ENCODE measurements around the gene KLHL13. TPM values are rescaled to one million over a fixed set of nuclear protein-coding genes. Genes with fewer than 3 reads are reported as not detected.

KLHL13 gene
- total RNA-seq, 1 experiment from 2014 or later, result 1.6 TPM

DNA sequence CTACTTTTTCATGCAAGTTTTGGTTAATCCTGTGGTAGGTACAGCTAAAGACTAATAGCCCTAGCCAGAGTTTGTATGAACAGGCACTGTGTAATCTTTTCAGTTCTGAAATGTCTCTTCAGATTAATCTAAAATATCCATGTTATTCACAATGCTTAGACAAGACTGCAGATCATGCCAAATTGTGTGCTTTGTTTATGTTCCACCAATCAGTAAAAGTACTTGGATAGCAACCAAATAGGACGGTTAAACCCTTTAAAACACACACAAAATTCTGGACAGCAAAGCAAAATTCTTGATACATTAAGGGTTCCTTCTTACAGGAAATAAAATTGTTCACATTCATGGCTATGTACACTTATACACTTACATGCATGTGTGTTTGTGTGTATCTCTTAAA, 139.1 kb downstream of the KLHL13 start:
- no peak for DNase-seq (ENCODE audit: unreplicated experiment)
- Mint-ChIP-seq H3K27ac (ENCODE audit: low read depth, unreplicated experiment) (no peak overlapping the region), H3K4me3 (ENCODE audit: unreplicated experiment) (no peak overlapping the region), H3K36me3 (ENCODE audit: insufficient read depth, unreplicated experiment) (no peaks in the 10 kb centered on the region), H3K27me3 (ENCODE audit: insufficient read depth, unreplicated experiment) (peaks cover 4% of the 10 kb centered on the region), H3K9me3 (ENCODE audit: unreplicated experiment) (no peaks in the 10 kb centered on the region), H3K4me1 (ENCODE audit: insufficient read depth, unreplicated experiment) (no peaks in the 10 kb centered on the region)
- TF ChIP-seq, protein P1, sequence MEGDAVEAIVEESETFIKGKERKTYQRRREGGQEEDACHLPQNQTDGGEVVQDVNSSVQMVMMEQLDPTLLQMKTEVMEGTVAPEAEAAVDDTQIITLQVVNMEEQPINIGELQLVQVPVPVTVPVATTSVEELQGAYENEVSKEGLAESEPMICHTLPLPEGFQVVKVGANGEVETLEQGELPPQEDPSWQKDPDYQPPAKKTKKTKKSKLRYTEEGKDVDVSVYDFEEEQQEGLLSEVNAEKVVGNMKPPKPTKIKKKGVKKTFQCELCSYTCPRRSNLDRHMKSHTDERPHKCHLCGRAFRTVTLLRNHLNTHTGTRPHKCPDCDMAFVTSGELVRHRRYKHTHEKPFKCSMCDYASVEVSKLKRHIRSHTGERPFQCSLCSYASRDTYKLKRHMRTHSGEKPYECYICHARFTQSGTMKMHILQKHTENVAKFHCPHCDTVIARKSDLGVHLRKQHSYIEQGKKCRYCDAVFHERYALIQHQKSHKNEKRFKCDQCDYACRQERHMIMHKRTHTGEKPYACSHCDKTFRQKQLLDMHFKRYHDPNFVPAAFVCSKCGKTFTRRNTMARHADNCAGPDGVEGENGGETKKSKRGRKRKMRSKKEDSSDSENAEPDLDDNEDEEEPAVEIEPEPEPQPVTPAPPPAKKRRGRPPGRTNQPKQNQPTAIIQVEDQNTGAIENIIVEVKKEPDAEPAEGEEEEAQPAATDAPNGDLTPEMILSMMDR (IDR thresholded peaks at IDR 0.05; ENCODE audit: unreplicated experiment), result no peak
- ChIA-PET POLR2A (no interaction called here), CTCF (no interaction called here)
- no TSS peak for BruUV-seq (replicated peaks)
- intact Hi-C loops (cut with micrococcal nuclease), result no loop called here

DNA sequence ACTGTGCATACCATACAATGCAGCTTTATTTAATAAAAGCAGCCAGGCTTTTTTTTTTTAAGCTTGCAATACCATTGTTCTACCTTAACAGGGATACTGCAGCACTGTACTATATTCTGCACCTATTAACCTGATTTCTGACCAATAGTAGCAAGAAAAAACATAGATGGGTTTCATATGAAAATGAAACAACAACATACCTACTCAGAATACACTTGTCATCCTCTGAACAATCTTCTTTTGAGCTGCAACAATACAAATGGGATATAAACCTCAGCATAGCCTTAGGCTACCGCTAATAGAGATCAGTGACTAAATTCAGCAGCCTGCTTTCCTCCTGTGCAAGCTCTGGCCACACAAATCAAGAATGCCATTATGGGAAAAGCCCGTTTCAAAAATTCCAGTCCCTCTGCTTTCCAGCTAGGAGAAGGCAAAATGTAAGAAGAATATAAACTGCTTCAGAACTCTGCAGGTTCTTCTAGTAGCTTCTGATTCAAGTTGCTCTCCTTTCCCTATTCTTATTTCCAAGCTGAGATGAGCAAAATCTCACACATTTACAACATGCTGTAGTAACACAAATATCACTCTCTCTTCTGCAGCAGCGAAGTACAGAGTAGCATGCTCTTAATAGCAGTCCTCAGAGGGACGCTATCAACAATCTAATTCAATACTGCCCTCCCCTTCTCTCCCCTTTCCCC, 143.4 kb downstream of the KLHL13 start:
- H3K4me3 Mint-ChIP-seq (ENCODE audit: unreplicated experiment), result no peak overlapping the region
- H3K27me3 Mint-ChIP-seq (ENCODE audit: insufficient read depth, unreplicated experiment), result no peaks in the 10 kb centered on the region
- no peaks in the 10 kb centered on the region for H3K9me3 Mint-ChIP-seq (ENCODE audit: unreplicated experiment)
- ChIA-PET POLR2A (interaction anchor here (1.0 to 1.3 kb wide), 2 partner anchors 11 to 18 kb away, joined by 3 to 6 read pairs; no protein-coding TSS in a partner anchor), CTCF (interaction anchor here (0.8 to 4.7 kb wide), 3 partner anchors 11 to 1223 kb away, joined by 3 to 35 read pairs (median 4); no protein-coding TSS in a partner anchor)
- intact Hi-C loops (cut with micrococcal nuclease), result no loop called here
- no peaks in the 10 kb centered on the region for H3K4me1 Mint-ChIP-seq (ENCODE audit: insufficient read depth, unreplicated experiment)
- TF ChIP-seq, protein P1 (IDR thresholded peaks at IDR 0.05; ENCODE audit: unreplicated experiment), result no peak
- H3K27ac Mint-ChIP-seq (ENCODE audit: low read depth, unreplicated experiment), result no peak overlapping the region
- H3K36me3 Mint-ChIP-seq (ENCODE audit: insufficient read depth, unreplicated experiment), result no peaks in the 10 kb centered on the region
- DNase-seq (ENCODE audit: unreplicated experiment), result no peak
- no TSS peak for BruUV-seq (replicated peaks)

DNA sequence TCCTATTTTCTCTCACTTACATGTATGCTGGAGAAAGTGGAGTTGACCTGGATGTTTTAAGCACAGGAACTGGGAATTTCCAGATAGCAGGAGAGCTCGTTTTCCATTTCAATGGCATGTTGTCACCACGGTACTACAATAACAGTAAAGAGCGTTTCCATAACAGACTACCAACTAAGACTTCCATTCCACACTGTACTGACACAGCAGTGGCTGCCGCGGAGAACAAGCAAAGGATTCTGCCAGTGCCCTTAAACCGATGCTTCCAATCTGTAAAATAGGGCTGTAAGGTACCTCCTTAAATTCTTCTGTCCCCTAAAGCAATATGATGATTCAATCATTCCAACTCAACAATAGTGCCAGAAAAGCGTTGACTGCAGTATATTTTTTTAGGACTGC, 143.9 kb downstream of the KLHL13 start:
- TF ChIP-seq, protein P1 (IDR thresholded peaks at IDR 0.05; ENCODE audit: unreplicated experiment), result no peak
- CTCF ChIA-PET, result interaction anchor here (1.2 to 4.7 kb wide), 2 partner anchors 12 to 15 kb away, joined by 3 to 35 read pairs; no protein-coding TSS in a partner anchor
- H3K36me3 Mint-ChIP-seq (ENCODE audit: insufficient read depth, unreplicated experiment), result no peaks in the 10 kb centered on the region
- no peaks in the 10 kb centered on the region for H3K27me3 Mint-ChIP-seq (ENCODE audit: insufficient read depth, unreplicated experiment)
- no peaks in the 10 kb centered on the region for H3K4me1 Mint-ChIP-seq (ENCODE audit: insufficient read depth, unreplicated experiment)
- H3K9me3 Mint-ChIP-seq (ENCODE audit: unreplicated experiment), result no peaks in the 10 kb centered on the region
- no peak for DNase-seq (ENCODE audit: unreplicated experiment)
- POLR2A ChIA-PET, result no interaction called here
- no TSS peak for BruUV-seq (replicated peaks)
- intact Hi-C loops (cut with micrococcal nuclease), result no loop called here
- no peak overlapping the region for H3K4me3 Mint-ChIP-seq (ENCODE audit: unreplicated experiment)
- no peak overlapping the region for H3K27ac Mint-ChIP-seq (ENCODE audit: low read depth, unreplicated experiment)

DNA sequence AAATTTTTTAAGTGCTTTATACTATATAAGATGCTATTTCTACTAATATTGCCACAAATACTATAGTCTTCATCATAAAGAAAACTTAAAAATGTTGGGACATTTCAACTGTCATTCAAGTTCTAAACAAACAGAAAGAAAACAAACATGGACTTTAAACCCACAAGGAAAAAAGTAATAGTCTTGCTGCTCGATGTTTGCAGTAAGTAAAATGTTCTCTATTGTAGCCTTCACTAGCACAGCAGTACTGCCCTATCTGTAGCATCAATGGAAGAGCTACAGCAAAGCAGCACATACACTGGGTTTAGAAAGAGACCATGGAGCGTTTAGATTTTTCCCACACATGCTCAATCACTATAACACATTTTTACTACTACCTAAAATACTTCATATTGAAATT, 146.8 kb downstream of the KLHL13 start:
- CTCF ChIA-PET, result no interaction called here
- intact Hi-C loops (cut with micrococcal nuclease), result no loop called here

More for the DNA sequence above, 146.8 kb downstream of the KLHL13 start:
- no peaks in the 10 kb centered on the region for H3K9me3 Mint-ChIP-seq (ENCODE audit: unreplicated experiment)
- H3K4me1 Mint-ChIP-seq (ENCODE audit: insufficient read depth, unreplicated experiment), result no peaks in the 10 kb centered on the region
- TF ChIP-seq, protein P1 (IDR thresholded peaks at IDR 0.05; ENCODE audit: unreplicated experiment), result no peak
- no peak for DNase-seq (ENCODE audit: unreplicated experiment)
- H3K27ac Mint-ChIP-seq (ENCODE audit: low read depth, unreplicated experiment), result no peak overlapping the region
- BruUV-seq (replicated peaks), result no TSS peak
- no peak overlapping the region for H3K4me3 Mint-ChIP-seq (ENCODE audit: unreplicated experiment)
- no peaks in the 10 kb centered on the region for H3K27me3 Mint-ChIP-seq (ENCODE audit: insufficient read depth, unreplicated experiment)
- POLR2A ChIA-PET, result no interaction called here
- no peaks in the 10 kb centered on the region for H3K36me3 Mint-ChIP-seq (ENCODE audit: insufficient read depth, unreplicated experiment)
